Uterus (tissue), 2 donors: Measurements from ENCODE around the gene LPCAT2.

Source experiments
- POLR2A ChIP-seq, 2 donors: fragments of 450-650 bp; IDR thresholded peaks; one replicate each; pipeline ENCODE4 v1.6.1; 2016; ENCODE audit warnings: antibody characterized with exemption in 2 of 2, mild to moderate bottlenecking in 1 of 2, moderate library complexity in 1 of 2
- TF ChIP-seq, protein P1 (sequence below), 4 experiments: fragments of 200-600 bp in 2 of 4; fragments of 450-650 bp in 2 of 4; sonication (generic) in 2 of 4; IDR thresholded peaks; one replicate each; pipeline ENCODE4 v1.5.1; 2016 to 2019; ENCODE audit warnings: antibody characterized with exemption in 4 of 4, mild to moderate bottlenecking in 2 of 4, moderate library complexity in 1 of 4

DNA sequence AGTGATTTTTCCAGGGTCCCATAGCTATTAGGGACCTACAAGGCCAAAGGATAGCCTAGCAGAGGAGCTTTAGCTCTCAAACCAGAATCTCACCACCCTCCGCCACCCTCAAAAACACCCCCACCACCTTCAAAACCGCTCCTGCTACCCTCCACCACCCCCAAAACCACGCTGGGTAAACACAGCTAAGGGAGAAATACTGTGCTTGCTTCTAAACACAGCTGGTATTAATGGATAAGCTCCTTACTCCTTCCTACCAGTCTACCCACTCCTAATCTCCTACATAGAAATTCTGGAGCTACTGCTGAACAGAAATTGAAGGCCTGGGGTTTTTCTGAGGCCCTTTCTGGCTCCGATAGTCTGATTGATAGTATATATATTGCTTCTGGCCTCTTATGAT, 2.2 kb upstream of the LPCAT2 start:
- TF ChIP-seq, protein P1, sequence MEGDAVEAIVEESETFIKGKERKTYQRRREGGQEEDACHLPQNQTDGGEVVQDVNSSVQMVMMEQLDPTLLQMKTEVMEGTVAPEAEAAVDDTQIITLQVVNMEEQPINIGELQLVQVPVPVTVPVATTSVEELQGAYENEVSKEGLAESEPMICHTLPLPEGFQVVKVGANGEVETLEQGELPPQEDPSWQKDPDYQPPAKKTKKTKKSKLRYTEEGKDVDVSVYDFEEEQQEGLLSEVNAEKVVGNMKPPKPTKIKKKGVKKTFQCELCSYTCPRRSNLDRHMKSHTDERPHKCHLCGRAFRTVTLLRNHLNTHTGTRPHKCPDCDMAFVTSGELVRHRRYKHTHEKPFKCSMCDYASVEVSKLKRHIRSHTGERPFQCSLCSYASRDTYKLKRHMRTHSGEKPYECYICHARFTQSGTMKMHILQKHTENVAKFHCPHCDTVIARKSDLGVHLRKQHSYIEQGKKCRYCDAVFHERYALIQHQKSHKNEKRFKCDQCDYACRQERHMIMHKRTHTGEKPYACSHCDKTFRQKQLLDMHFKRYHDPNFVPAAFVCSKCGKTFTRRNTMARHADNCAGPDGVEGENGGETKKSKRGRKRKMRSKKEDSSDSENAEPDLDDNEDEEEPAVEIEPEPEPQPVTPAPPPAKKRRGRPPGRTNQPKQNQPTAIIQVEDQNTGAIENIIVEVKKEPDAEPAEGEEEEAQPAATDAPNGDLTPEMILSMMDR (IDR thresholded peaks at IDR 0.05): no peak
- no peak for TF ChIP-seq POLR2A (IDR thresholded peaks at IDR 0.05)
